ENCODE results near the gene RASA1. TPM values are rescaled to one million over a fixed set of nuclear protein-coding genes. Genes with fewer than 3 reads are reported as not detected.
A peak's percentile ranks its signal among the peaks of the same experiment; 100 is the strongest.

RASA1 gene
- total and polyA plus RNA-seq, 9 of the 15 experiments (the other 6 are each of a cell fraction or from before 2014, with no cell fraction given), result 3.2 to 17.3 (median 9.2) TPM

- TF ChIP-seq ZBTB40 (IDR thresholded peaks at IDR 0.05) (no peak), ZBTB40 (CRISPR knock-in tag; IDR thresholded peaks at IDR 0.05) (no peak), ATF1 (CRISPR knock-in tag; IDR thresholded peaks at IDR 0.05) (no peak), ATF1 (tag; IDR thresholded peaks at IDR 0.05) (no peak), NCOA4 (IDR thresholded peaks at IDR 0.05; ENCODE audit: partially characterized antibody) (no peak), DPF2 (IDR thresholded peaks at IDR 0.05) (no peak), ARID1B (IDR thresholded peaks at IDR 0.05) (no peak), ZFP36 (IDR thresholded peaks at IDR 0.05; ENCODE audit: low read depth, low read length, partially characterized antibody) (peak; percentile 69)
Observed at GRCh38 chr5:87319469-87319868, 51.8 kb downstream of the RASA1 start (continued).

Measured in K562 (cell line).